ENCODE measurements around the gene SERPINA3. TPM values are rescaled to one million over a fixed set of nuclear protein-coding genes. Genes with fewer than 3 reads are reported as not detected.
"Not testable (repeated sequence)": the region's sequence is repeated elsewhere in the genome, so short reads cannot be mapped to it uniquely, and the experiment has no call there.

The SERPINA3 gene
- total RNA-seq, result 0.05 and 0.17 TPM in 2 replicates

- no peak for DNase-seq
Observed at GRCh38 chr14:94612174-94612573, at the start of gene SERPINA3. TSS of gene SERPINA3 (plus strand) at chr14:94612391. CDS start at chr14:94614442, 2,051 bp downstream.

- DNase-seq, result no peak
Observed at GRCh38 chr14:94562941-94563883, 49.0 kb upstream of the SERPINA3 start.

GRCh38 chr14:94564381-94564780 is 47.8 kb upstream of the SERPINA3 start:
- no peak for DNase-seq

- DNase-seq, result no peak
Observed at GRCh38 chr14:94568186-94568585, 44.0 kb upstream of the SERPINA3 start.

- no peak for DNase-seq
Observed at GRCh38 chr14:94569381-94570001, 42.7 kb upstream of the SERPINA3 start.

GRCh38 chr14:94570002-94570400 is 42.2 kb upstream of the SERPINA3 start:
- DNase-seq, result no peak

- DNase-seq, result no peak
Observed at GRCh38 chr14:94570440-94570839, 41.8 kb upstream of the SERPINA3 start.

- no peak for DNase-seq
Observed at GRCh38 chr14:94571395-94571794, 40.8 kb upstream of the SERPINA3 start.

GRCh38 chr14:94571950-94572349 is 40.2 kb upstream of the SERPINA3 start:
- peak; percentile 35 for DNase-seq

GRCh38 chr14:94572637-94573303 is 39.4 kb upstream of the SERPINA3 start:
- DNase-seq, result no peak

GRCh38 chr14:94573475-94574277 is 38.5 kb upstream of the SERPINA3 start:
- DNase-seq, result no peak

GRCh38 chr14:94574336-94574735 is 37.9 kb upstream of the SERPINA3 start:
- DNase-seq, result no peak

- DNase-seq, result peak; percentile 21
Observed at GRCh38 chr14:94575730-94576585, 36.2 kb upstream of the SERPINA3 start.

- not testable (repeated sequence) for DNase-seq
Observed at GRCh38 chr14:94577472-94577871, 34.7 kb upstream of the SERPINA3 start.

GRCh38 chr14:94578712-94579111 is 33.5 kb upstream of the SERPINA3 start:
- DNase-seq, result no peak

- DNase-seq, result peak; percentile 61
Observed at GRCh38 chr14:94581127-94581999, 30.8 kb upstream of the SERPINA3 start, which contains the start of gene SERPINA5. TSS of gene SERPINA5 (plus strand) at chr14:94581426. CDS start at chr14:94587363, 5,937 bp downstream.

GRCh38 chr14:94582199-94582750 is 29.9 kb upstream of the SERPINA3 start:
- no peak for DNase-seq

- no peak for DNase-seq
Observed at GRCh38 chr14:94582851-94583250, 29.3 kb upstream of the SERPINA3 start.

GRCh38 chr14:94583557-94583956 is 28.6 kb upstream of the SERPINA3 start:
- DNase-seq, result no peak
